Cardiac muscle cell (in vitro differentiated cells and primary cell): ENCODE results near the gene USF2. TPM values are rescaled to one million over a fixed set of nuclear protein-coding genes. Genes with fewer than 3 reads are reported as not detected.

Source experiments
- DNase-seq, 2 donors: peaks; one replicate each; pipeline versions ENCODE4 v3.0.0 to v3.0.0-alpha.2; 2010 to 2017; ENCODE audit warnings: low read depth in 1 of 2, low spot score in 1 of 2
- H3K27ac ChIP-seq: fragments of 200-600 bp; sonication (generic); 2 replicates; pipeline ENCODE4 v1.5.1; 2016
- H3K27me3 ChIP-seq: fragments of 200-600 bp; sonication (generic); 2 replicates; pipeline ENCODE4 v1.6.0; 2016; ENCODE audit warnings: control low read depth
- H3K36me3 ChIP-seq: fragments of 200-600 bp; sonication (generic); 2 replicates; pipeline ENCODE4 v1.5.1; 2016; ENCODE audit warnings: control low read depth
- H3K4me1 ChIP-seq: fragments of 200-600 bp; sonication (generic); 2 replicates; pipeline ENCODE4 v1.8.1; 2017; ENCODE audit warnings: low read depth, mild to moderate bottlenecking, mixed run types
- H3K4me3 ChIP-seq: fragments of 200-600 bp; sonication (generic); 2 replicates; pipeline ENCODE4 v1.5.1; 2016; ENCODE audit warnings: mild to moderate bottlenecking
- H3K9me3 ChIP-seq: fragments of 200-600 bp; sonication (generic); 2 replicates; pipeline ENCODE4 v1.5.1; 2017; ENCODE audit warnings: low read depth, mild to moderate bottlenecking, control low read depth
- polyA plus RNA-seq: library from polyadenylated mRNA; unstranded; fragments of >200 nt; fragmentation: Nextera tagmentation; extraction: Ambion mirVana; gene quantifications from 2 replicates; pipeline ENCODE4 v1.2.1, GENCODE V29; 2016
- total RNA-seq: library from RNA; depleted of rRNA; stranded (reverse); fragments of >200 nt; gene quantifications from 2 replicates; pipeline ENCODE4 v1.2.3, GENCODE V29; 2016
- TF ChIP-seq, protein P1 (sequence below): IDR thresholded peaks from 2 replicates; pipeline ENCODE4 v1.5.1; 2012; ENCODE audit warnings: low read depth, mild to moderate bottlenecking, low read length

The USF2 gene
- total and polyA plus RNA-seq, 2 experiments from 2014 or later: 31.7 to 235 TPM

DNA sequence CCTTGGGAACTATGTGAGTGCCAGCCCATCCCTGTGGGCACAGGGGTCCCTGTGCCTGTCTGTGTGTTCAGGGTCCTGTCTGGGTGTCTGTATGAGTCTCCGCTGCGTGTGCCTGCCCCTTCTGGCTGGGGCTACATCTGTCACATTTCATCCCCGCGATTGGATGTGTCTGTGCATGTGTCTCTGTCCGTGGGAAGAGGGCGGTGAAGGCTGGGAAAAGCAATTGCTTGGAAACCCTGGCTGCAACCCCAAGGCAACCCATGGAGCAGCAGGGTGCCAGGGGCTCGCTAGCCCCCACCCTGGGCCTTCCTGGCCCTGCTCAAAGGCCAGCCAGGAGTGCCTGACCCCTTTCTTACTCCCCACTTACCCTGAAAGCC is 24.6 kb downstream of the USF2 start:
- TF ChIP-seq, protein P1, sequence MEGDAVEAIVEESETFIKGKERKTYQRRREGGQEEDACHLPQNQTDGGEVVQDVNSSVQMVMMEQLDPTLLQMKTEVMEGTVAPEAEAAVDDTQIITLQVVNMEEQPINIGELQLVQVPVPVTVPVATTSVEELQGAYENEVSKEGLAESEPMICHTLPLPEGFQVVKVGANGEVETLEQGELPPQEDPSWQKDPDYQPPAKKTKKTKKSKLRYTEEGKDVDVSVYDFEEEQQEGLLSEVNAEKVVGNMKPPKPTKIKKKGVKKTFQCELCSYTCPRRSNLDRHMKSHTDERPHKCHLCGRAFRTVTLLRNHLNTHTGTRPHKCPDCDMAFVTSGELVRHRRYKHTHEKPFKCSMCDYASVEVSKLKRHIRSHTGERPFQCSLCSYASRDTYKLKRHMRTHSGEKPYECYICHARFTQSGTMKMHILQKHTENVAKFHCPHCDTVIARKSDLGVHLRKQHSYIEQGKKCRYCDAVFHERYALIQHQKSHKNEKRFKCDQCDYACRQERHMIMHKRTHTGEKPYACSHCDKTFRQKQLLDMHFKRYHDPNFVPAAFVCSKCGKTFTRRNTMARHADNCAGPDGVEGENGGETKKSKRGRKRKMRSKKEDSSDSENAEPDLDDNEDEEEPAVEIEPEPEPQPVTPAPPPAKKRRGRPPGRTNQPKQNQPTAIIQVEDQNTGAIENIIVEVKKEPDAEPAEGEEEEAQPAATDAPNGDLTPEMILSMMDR: no peak
- H3K27ac ChIP-seq: no peak overlapping the region
- H3K4me3 ChIP-seq: no peak overlapping the region
- H3K36me3 ChIP-seq: no peaks in the 10 kb centered on the region
- no peaks in the 10 kb centered on the region for H3K4me1 ChIP-seq
- DNase-seq: no peak
- no peaks in the 10 kb centered on the region for H3K27me3 ChIP-seq
- H3K9me3 ChIP-seq: no peaks in the 10 kb centered on the region

GRCh38 chr19:35293808-35294207 is 25.0 kb downstream of the USF2 start:
- Histone ChIP-seq H3K27me3 (no peaks in the 10 kb centered on the region), H3K4me3 (no peak overlapping the region), H3K36me3 (no peaks in the 10 kb centered on the region), H3K9me3 (no peaks in the 10 kb centered on the region), H3K27ac (no peak overlapping the region), H3K4me1 (no peaks in the 10 kb centered on the region)
- no peak for DNase-seq
- TF ChIP-seq, protein P1: no peak

GRCh38 chr19:35294328-35294727 is 25.6 kb downstream of the USF2 start:
- Histone ChIP-seq H3K36me3 (no peaks in the 10 kb centered on the region), H3K27me3 (no peaks in the 10 kb centered on the region), H3K4me3 (no peak overlapping the region), H3K4me1 (no peaks in the 10 kb centered on the region), H3K27ac (no peak overlapping the region), H3K9me3 (no peaks in the 10 kb centered on the region)
- no peak for DNase-seq
- TF ChIP-seq, protein P1: no peak

DNA sequence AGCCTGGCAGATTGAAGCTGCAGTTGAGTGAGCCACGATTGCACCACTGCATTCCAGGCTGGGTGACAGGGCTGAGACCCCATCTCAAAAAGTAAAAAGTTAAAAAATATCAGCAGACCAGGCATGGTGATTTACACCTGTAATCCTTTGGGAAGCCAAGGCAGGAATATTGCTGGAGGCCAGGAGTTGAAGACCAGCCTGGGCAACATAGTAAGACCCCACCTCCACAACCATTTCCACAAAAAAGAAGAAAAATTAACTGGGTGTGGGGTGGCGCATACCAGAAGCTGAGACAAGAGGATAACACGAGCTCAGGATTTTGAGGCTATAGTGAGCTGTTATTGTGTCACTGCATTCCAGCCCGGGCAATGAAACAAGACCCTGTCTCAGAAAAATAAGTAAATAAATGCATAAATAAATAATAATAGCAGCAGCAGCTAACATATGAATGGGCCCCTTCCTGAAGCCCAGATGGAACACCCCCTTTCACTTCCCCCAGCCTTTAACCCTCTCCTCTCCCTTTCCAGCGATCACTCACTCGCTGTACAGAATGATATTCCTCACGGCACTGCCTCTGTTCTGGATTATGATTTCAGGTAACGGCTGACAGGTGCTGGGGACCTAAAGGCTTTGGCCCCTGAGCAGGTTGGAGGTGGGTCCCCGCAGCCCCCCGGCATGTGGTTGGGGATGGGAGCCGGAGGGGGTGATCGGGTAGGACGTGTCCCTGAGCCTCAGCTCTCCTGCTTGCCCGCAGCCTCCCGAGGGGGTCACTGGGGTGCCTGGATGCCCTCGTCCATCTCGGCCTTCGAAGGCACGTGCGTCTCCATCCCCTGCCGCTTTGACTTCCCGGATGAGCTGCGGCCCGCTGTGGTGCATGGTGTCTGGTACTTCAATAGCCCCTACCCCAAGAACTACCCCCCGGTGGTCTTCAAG is 26.4 kb downstream of the USF2 start:
- H3K27me3 ChIP-seq: no peaks in the 10 kb centered on the region
- TF ChIP-seq, protein P1: no peak
- H3K9me3 ChIP-seq: no peaks in the 10 kb centered on the region
- H3K4me1 ChIP-seq: no peaks in the 10 kb centered on the region
- no peak overlapping the region for H3K4me3 ChIP-seq
- no peak for DNase-seq
- no peaks in the 10 kb centered on the region for H3K36me3 ChIP-seq
- H3K27ac ChIP-seq: no peak overlapping the region

- TF ChIP-seq, protein P1: no peak
- no peaks in the 10 kb centered on the region for H3K36me3 ChIP-seq
- H3K27ac ChIP-seq: no peak overlapping the region
- H3K4me3 ChIP-seq: no peak overlapping the region
- H3K9me3 ChIP-seq: no peaks in the 10 kb centered on the region
- no peaks in the 10 kb centered on the region for H3K4me1 ChIP-seq
- H3K27me3 ChIP-seq: no peaks in the 10 kb centered on the region
- DNase-seq: peak in 1 of 2 donors; percentile 43
Observed at GRCh38 chr19:35295792-35296462, 27.2 kb downstream of the USF2 start.
